HG03135 (cell line): ENCODE measurements around the gene DGCR2.
"Not testable (repeated sequence)": the region's sequence is repeated elsewhere in the genome, so short reads cannot be mapped to it uniquely, and the experiment has no call there.

Experiments used
- ATAC-seq: cut with Tn5 transposase; IDR thresholded peaks from one replicate; pipeline ENCODE4 v1.9.1; 2021; ENCODE audit warnings: mild to moderate bottlenecking, moderate library complexity; ENCODE audit not compliant: unreplicated experiment

The DGCR2 gene

DNA sequence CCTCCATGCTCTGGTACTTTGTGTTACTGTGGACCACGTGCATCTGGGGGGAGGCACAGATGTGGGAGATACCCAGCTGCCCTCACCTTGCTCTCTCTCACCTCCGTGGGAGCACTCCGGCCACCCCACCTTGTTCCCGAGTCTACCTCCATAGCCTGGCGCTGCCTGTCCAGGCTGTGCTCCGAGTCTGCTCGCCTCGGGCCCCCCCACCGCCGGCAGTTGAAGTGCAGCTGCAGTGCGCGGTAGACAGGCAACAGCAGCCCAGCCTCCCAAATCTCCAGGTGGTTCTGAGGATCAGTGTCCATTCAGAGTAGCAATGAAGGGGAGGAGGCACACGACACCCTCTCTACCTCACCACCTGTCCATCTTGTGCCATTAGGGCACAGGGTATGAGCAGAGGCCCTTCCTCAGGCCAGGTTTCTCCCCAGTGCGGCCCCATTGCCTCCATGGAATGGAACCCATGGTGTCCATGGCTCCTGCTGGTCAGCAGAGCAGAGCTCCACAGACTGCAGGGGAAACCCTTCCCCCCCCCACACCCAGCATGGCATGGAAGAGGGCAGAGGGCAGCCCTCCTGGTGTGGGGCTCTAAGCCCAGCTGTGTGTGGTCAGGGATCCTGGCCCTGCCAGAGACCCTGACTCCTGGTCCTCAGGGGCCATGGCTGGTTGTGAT, 89.2 kb downstream of the DGCR2 start:
- not testable (repeated sequence) for ATAC-seq

DNA sequence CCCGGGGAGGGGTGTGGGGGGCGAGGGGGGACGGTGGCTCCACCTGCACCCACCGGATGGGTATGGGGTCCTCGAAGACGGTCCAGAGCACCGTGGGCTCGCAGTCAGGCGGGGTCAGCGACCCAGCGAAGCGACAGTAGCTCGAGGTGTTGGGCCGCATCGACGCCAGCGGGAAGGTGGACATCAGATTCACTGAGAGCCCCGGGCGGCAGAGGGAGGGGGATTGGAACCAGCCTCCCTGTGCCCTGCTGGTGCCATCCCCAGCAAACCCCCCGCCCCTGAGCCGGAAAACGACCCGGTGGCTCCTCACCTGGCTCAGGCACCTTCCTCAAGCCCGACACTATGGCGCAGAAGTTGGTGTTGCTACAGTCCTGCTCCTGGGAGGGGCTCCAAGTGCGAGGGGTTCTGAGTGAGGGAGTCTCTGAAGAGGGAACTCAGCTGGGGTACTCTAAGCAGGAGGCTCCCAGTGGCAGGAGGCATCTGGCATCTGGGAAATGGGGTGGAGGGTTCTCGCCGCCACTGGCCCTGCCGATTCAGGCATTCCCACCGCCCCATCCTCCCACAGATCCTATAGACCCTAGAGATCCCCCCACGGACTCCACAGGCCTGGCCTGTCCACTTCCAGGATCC, 89.9 kb downstream of the DGCR2 start:
- ATAC-seq = not testable (repeated sequence)

GRCh38 chr22:19030889-19031252, 91.3 kb downstream of the DGCR2 start:
- not testable (repeated sequence) for ATAC-seq

- not testable (repeated sequence) for ATAC-seq
These were observed 91.9 kb downstream of the DGCR2 start for GRCh38 chr22:19030226-19030888.

DNA sequence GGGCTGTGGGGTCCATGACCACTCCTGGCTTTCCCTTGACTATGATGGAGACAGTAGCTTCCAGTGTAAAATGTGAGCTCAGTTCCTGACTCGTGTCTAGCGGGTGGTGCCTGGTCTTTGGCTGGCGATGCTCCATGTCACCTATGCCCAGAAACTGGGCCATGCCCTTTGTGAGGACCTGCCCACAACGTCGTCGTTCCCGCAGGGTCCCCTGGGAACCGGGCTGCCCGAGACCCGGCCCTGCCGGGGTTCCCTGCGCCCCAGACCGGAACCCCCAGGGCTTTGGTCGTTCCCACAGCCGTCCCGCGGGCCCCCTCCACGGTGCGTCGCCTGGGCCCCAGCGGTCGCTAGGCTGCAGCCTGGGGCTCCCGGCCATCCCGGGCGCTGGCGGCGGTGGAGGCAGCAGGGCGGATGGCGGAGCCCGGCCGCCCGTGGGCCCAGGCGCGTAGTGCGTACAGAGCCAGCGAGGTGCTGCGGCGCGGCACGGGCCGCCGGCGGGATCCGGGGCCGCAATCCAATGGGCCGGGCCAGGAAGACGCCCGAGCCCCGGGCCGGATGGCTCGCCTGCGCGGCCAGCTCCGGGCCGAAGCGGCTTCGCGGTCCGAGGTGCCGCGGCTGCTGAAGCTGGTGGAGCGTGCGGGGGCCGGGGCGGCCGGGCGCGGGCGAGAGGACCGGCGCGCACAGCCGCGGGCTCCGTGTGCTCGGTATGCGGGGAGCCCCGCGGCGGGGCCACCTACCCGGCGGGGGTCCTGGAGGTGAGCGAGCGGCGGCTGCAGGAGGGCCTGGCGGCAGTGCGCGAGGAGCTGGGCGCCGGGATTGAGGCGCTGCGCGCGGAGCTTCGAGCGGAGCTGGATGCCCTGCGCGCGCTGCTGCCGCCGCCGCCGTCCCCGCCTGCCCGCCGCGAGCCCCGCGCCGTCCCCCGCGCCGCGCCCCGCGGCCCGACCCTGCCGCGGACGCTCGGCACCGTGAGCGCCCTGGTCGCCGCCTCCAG, 92.8 kb downstream of the DGCR2 start:
- ATAC-seq = not testable (repeated sequence)

DNA sequence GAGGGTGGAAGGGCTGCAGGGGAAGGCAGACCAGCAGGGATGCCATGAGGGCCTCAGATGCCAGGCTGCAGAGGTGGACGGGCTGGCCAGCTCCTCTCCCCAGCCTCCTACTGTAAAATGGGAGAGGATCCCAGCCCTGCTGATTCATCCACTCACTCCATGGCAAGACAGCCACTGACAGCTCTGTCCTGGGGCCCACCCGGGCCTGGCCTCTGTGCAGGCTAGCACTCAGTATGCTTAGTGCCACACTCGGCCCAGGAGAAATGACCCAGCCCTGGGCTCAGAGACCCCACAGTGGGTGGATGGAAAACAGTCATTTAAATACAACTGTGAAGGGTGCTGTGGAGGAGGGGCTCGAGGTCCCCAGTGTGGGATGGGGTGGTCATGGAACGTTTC, 94.2 kb downstream of the DGCR2 start:
- not testable (repeated sequence) for ATAC-seq

DNA sequence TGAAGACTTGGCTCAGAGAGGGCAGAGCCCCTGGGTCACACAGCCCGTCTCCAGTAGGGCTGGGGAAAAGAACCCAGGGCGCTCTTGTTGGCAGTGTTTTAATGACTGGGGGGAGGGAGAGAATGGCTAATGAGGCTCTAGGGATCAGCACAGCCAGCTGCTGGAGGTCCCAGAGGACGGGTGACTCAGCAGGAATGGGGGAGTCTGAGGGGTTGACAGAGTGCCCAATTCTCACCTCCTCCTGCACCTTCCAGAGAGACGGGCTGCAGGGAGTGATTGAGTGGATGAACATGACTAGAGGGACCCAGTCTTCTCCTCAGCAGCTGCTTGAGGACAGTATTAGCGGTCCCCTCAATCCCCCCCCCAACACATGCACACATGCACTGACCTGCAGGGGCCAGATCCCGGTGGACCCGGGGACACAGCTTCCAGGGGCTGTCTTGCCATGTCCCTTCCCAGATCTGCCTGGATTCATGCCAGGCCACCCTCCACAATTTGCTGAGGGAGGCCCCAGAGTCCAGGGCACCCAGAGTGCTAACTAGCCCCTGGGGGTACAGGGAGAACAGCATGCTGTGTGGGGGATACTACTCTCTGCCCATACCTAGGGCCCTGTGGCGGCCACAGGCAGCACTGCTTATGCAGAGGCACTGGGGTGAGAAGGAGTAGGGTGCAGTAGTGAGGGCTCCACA, 94.7 kb downstream of the DGCR2 start:
- not testable (repeated sequence) for ATAC-seq

DNA sequence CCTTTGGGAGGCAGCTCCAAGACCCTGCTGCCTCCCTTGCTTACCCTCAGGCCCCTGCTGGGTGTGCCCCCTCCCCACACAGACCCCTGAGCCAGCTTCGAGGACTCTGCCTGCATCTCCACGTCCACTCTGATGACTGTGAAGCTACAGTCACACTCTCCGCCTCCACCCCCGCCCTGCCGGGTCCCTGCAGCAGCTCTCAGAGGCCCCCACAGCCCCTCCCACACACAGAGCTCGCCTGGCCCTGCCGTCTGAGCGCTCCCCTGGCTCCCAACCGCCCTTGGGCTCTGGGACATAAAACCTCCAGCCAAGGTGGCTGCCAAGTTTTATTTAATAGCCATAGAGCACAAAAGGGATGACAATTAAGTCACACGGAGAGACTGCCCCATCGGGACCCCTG, 96.1 kb downstream of the DGCR2 start:
- not testable (repeated sequence) for ATAC-seq

- not testable (repeated sequence) for ATAC-seq
These were observed 97.2 kb downstream of the DGCR2 start for GRCh38 chr22:19024956-19025489.

DNA sequence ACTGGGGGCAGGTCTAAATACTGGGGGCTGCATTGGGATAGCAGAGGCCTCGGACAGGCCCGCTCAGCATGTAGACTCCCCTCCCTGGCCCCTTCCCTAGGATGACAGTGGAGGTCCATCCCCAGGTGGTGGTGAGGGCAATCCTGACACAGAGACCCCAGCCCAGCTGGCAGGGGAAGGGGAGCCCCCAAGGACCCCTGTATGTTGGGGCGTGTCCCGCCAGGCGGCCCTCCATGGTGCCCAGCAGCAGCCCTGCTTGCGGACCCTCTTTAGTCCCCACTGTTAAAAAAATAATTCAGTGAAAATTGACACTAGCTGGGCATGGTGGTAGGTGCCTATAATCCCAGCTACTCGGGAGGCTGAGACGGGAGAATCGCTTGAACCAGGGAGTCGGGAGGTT, 98.3 kb downstream of the DGCR2 start:
- not testable (repeated sequence) for ATAC-seq

DNA sequence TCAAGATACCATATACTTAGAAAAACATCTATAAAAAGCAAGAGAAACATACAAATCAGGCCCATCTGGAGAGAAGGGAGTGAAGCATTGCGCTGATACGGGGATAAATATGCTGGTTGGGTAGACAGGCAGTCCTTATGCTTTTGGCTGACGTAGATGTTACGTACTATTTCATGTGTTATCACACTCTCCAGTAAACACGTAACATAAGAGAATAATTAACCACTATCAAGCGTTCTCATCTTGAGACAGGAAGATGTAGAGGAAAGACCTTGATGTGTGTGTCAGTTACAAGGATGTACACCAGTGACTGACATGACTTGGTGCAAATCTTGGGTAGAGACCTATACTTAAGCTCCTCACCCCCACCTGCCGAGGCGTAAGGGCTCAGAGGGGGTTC, 99.5 kb downstream of the DGCR2 start:
- ATAC-seq = no peak

GRCh38 chr22:19019679-19020032, 102.6 kb downstream of the DGCR2 start:
- no peak for ATAC-seq

GRCh38 chr22:19019029-19019678, 103.1 kb downstream of the DGCR2 start:
- no peak for ATAC-seq

DNA sequence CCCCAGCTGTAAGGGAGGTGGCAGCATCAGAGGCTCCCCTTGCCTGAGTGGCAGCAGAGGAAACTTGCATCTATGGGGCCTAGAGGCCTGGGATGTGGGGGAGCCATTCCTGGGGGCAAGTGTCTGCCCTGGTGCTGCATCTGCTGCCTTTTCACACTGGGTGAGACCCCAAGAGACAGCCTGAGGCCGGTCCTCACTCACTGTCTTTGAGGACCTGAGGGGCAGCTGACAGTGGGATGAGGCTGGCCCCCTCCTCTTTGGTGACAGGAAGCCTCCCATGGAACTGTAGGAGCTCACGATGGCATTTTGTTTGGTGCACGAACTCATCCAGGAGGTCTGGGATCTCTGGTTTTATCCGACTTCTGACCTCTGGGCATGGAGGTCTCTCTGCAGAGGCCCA, 104.0 kb downstream of the DGCR2 start:
- no peak for ATAC-seq

DNA sequence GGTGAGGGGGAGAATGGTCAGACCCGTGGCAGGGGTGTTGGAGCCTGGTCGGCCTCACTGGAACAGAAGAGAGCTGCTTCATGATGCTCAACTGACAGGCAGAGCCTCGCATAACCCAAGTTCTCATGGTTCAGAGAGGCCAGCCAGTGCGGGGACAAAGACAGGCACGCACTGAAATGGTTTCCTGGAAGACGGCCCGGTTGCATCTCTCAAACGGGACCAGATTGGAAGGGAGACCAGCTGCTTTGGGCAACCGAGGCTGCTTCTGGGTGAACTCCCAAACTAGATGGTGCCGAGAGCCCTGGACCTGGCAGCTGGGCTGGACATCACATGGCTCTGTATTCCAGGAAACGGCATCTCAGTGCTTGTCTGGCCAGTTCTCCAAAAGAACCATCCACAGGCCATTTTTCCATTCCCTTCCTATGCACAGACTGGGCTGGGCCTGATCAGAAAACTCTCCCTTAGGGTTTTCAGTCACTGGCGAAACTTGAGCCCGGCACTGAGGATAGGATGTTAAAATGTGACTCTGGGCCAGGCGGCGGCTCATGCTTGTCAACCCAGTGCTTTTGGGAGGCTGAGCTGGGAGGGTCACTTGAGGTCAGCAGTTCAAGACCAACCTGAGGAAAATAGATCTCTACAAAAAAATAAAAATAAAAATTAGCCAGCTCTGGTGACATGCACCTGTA, 106.0 kb downstream of the DGCR2 start:
- ATAC-seq = no peak

DNA sequence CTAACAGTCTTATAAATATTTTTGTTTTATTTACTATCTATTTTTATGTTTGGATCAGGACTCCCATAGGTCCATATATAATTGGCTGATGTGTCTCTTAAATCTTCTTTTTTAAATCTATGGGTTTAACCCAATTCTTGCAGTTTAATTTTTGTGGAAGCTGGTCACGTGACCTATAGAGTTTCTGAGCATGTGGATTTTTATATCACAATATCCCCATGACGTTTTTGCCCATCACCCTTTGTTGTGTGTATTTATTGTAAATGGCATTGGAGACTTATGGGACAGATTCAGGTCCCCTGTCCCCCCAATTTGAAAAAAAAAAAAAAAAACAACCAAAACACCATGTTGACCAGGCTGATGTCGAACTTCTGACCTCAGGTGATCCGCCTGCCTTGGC, 107.3 kb downstream of the DGCR2 start:
- ATAC-seq = no peak

GRCh38 chr22:19013881-19014598, 108.2 kb downstream of the DGCR2 start:
- ATAC-seq = not testable (repeated sequence)

GRCh38 chr22:19013411-19013810, 108.8 kb downstream of the DGCR2 start:
- ATAC-seq = not testable (repeated sequence)
